K562 treated with DMSO at 1 percent for 4 hours (cell line): ENCODE measurements around the gene PDZD2. TPM values are rescaled to one million over a fixed set of nuclear protein-coding genes. Genes with fewer than 3 reads are reported as not detected.

Source experiments
- total RNA-seq: library from RNA; unstranded; fragments of 300-600 nt; gene quantifications from 2 replicates; pipeline ENCODE4 v1.2.3, GENCODE V29; 2022; ENCODE audit not compliant: insufficient read depth

Gene PDZD2
- total RNA-seq, result 0.08 TPM in 1 of 2 replicates, not detected in the other

DNA sequence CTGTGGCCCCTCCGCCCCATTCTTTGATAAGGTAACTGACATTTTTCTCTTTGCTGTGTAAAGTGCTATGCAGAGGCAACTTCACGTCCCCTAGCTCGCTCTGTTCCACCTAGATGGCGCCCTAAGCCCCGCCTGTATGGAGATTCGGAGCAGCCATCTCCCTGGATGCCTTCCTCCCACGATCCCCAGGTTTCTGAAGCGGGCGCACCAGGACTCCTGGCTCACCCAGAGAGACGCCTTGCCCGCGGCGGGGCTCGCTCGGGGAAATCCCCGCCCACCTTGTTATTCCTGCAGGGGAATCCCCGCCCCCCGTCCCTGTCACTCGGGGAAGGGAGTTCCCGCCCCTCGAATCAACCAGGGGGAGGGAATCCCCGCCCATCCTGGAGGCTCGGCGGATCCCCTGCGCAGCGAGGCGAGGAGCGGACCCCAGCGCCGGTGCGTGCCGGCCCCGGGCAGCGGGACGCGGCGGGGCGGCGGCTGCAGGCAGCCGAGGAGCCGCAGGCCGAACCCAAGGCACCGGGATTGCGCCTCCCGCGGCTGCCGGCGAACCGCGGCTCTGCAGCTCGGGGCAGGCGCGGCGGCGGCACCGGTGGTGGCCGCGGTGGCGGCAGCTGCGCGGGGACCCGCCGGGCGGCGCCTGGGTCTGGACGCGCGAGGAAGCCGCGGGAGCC lies at the start of gene PDZD2:
Gene PDZD2 (plus strand): TSS at position 384 of the 671 bp plus-strand sequence.

Other genes starting within 250 kb of the PDZD2 start
- gene DROSHA, start 107.0 kb upstream of the PDZD2 start, total RNA-seq, result 29.1 and 36.4 TPM in 2 replicates
- 12.6 and 17.2 TPM in 2 replicates for gene C5orf22, start 106.8 kb upstream of the PDZD2 start, total RNA-seq